GM18511 (cell line): Measurements from ENCODE around the gene INHA.

Source experiments
- ATAC-seq: cut with Tn5 transposase; IDR thresholded peaks from one replicate; pipeline ENCODE4 v1.9.1; 2021; ENCODE audit warnings: mild to moderate bottlenecking, moderate library complexity; ENCODE audit not compliant: unreplicated experiment

Gene INHA, protein sequence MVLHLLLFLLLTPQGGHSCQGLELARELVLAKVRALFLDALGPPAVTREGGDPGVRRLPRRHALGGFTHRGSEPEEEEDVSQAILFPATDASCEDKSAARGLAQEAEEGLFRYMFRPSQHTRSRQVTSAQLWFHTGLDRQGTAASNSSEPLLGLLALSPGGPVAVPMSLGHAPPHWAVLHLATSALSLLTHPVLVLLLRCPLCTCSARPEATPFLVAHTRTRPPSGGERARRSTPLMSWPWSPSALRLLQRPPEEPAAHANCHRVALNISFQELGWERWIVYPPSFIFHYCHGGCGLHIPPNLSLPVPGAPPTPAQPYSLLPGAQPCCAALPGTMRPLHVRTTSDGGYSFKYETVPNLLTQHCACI

DNA sequence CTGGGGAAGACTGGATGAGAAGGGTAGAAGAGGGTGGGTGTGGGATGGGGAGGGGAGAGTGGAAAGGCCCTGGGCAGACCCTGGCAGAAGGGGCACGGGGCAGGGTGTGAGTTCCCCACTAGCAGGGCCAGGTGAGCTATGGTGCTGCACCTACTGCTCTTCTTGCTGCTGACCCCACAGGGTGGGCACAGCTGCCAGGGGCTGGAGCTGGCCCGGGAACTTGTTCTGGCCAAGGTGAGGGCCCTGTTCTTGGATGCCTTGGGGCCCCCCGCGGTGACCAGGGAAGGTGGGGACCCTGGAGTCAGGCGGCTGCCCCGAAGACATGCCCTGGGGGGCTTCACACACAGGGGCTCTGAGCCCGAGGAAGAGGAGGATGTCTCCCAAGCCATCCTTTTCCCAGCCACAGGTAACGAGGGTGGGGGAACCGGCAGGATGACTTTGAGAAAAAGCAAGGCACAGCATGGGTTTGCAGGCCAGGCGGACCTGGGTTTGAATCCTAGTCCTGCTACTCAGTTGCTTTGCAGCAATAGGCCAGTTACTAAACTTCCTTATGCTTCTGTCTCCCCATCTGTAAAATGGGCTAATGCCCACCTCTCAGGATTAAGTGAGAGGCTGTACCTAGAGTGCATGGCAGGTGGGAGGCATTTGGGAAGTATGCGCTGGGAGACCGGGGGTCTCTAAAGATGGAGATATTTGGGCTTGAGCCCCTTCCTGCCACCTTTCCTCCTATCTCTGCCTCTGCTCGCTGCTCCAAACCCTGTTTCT is at the start of gene INHA:
TSS of gene INHA (plus strand) at position 74 of the 765 bp plus-strand sequence. CDS start at position 139, 65 bp downstream.
- ATAC-seq = no peak

DNA sequence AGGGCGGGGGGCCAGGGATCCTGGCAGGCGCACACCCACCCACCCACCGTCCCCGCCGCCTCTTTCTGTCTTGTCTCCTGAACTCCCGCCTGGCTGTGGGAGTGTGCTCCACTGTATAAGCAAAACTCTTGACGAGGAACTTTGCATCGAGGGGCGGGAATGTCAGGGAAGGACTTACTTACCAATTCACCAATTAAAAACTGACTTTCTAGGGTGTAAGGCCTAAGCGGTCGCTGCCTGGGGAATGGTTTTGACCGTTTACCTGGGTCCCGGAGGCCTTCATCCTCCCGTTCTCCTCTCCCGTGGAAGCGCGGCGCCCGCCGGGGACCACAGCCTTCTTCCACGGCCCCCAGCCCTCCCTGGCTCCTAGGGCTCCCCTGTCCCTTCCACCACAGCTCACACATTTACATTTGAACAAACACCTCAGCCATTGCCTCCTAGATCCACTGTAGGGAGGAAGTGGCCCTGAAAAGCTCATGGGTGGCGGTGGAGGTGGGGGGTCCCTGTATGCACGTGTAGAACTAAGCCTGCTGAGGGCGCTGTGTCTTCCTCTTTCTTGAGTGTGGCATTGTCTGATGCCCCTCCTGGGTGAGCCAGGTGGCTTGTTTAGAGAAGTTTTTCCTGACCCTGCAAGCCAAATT is 49.0 kb upstream of the INHA start:
- no peak for ATAC-seq

DNA sequence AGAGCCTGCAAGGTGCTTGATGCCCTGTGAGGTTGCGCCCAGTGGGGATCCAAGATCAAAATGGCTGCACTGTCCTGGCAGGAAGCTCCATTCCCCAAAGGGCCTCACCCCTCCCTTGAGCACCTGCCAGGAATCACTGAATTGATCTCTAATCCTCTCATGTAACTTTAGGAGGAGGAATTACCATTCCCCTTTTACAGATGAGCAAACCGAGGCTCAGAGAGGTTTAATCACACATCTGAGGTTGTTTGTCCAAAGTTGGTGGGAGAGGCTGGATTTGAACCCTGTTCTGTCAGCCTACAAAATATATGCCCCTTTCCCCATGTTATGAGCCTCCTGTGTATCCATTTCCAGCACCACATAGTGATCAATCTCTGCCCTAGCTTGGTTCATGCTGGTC is 47.3 kb upstream of the INHA start:
- no peak for ATAC-seq

DNA sequence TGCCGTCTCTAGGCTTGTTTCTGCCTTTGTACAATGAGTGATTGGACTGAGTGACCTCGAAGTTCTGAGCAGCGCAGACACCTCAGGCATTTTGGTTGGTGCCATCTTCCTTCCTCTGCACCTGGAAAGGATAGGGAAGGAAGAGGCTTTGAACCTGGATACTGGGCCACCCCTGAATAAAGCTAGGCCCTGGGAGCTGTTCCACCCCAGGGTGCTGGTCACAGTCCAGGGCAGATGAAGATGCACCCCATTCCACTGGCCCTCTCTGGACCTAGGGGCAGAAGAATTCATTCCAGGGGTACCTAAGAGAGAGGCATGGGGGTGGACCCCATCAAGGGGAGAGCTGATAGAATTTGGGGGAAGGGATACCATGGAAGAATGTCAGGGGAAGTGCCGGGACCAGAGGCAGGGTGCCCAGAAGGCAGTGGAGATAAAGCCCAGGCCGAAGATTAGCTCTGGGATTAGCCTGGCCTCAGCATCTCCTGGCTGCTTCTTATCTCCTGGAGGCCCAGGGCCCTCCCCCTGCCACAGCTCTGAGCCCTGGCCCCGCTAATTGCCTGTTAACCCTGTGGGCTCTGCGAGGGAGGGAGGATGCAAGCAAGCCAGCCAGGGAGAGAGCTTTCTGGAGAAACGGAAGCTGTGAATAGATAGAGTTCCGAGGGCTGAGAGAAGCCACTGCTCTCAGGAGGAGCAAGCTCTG is 46.4 kb upstream of the INHA start:
- no peak for ATAC-seq

DNA sequence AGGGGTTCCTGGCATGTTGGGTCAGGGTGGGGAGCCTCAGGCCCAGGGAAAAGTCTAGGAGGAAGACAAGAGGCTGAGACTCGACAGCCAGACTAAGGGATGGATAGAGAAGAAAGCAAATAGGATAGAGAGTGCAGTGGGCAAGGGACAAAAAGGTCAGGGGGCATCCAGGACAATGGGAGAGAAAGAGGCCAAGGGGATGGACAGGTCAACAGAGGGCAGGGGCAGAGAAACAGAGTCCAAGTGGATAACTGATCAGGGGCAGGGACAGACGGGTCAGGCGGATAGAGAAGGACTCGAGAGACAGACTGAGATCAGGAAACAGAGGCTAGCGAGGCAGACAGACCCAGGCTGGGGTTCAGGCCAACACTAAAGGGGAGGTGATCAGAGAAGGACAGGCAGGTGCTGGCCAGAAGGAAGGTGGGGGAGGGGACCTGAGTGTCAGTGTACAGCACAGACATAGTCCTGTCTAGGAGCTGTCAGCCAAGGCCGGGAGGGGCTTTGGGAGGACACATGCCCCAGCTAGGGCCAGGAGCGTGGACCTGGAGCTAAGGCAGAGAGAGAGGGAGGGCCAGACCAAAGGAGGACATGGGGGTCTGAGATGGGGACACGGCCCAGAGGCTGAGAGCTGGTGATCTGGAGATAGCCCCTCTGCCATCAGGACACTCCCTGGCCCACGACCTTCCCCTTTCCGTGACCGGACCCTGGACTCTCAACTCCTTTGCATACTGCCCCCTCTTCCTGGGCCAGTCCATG is 45.6 kb upstream of the INHA start:
- ATAC-seq = no peak

DNA sequence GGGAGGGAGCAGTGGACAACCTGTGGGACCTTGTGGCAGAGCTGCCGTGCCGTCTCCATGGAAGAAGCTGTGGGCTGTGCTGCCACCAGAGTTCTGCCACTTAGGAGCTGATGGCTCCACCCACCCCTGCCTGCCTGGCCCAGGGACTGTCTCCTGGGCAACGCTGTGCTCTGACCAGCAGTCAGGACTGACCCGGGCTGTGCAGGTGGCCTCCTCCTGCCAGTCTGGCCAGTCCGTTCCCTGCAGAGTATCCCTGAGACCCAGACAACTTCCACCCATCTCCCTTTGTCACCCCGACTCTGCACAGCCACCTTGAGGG is 45.1 kb upstream of the INHA start:
- ATAC-seq = no peak

DNA sequence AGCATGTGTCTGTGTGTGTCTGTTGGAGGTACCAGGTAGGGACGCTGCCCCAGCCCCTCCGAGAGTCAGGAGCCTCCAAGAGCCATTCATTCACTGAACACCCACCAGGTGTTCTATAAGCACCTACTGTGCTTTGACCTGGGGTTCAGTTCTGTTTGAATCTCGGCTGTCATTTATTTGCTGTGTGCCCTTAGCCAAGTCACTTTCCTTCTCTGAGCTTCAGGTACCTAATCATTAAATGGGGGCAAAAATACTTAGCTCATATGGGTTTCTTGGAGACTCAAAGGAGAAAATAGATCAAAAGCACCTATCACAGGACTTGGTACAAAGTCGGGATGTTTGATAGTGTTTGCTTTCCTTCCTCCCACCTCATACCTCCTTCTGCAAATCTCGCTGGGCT is 44.6 kb upstream of the INHA start:
- no peak for ATAC-seq

DNA sequence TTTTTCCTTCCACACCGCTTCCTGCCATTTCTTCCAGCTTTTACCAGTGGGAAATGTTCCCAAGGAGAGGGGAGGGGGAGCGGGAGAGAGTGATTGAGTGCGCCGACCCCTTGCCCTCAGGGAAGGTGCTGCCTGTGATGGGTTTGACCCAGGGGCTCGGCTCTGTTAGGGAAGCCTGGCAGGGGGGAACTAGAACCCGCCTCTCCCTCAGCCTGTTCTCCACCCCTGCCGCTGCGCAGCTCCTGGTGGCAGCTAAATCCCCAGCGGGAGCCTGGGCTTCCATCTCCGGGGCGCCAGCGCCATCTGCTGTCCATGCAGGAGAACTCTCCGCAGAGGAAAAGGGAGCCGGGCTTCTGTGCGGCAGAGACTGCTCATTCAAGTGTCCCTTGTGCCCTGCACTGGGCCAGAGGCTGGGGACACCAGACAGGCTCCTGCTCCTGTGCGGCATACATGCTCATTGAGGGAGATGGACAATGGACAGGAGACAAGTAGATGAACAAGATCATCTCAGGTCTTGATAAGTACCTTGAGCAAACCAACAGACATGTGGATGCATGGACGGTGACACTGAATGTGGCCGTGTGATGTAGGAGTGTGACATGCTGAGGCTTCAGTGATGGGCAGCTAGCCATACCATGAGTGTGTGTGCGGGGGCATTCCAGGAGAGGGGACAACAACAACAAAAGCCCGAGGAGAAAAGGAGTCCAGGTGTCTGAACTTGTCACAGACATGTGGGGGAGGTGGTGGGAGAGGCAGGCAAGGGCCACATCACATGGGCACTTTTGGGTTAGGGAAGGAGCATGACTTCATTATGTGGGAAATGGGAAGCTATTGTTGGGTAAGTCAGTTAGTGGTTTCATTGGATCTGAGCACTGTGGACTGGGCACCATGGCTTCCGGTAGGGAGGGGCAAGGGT is 41.8 kb upstream of the INHA start:
- ATAC-seq = peak; percentile 89

DNA sequence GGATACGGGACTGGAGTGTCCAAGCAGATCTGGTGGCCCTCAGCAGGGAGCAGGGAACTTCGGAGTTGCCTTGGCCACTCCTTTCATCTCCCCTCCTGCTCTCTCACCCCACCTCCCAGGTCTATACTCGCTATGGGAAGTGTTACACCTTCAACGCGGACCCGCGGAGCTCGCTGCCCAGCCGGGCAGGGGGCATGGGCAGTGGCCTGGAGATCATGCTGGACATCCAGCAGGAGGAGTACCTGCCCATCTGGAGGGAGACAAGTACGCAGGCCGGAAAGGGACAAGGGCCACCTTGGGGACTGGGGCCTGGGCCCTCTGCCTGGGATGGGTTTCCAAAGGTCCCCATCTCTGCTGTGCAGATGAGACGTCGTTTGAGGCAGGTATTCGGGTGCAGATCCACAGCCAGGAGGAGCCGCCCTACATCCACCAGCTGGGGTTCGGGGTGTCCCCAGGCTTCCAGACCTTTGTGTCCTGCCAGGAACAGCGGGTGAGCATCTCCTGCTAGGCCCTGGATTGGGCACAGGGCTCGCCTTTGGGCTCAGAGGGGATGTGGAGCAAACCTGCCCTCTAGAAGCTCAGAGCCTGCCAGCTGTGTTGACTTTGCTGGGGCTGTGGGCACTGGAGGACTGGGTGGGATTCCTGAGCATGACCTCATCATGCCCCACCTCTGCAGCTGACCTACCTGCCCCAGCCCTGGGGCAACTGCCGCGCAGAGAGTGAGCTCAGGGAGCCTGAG is 40.3 kb upstream of the INHA start:
- no peak for ATAC-seq

DNA sequence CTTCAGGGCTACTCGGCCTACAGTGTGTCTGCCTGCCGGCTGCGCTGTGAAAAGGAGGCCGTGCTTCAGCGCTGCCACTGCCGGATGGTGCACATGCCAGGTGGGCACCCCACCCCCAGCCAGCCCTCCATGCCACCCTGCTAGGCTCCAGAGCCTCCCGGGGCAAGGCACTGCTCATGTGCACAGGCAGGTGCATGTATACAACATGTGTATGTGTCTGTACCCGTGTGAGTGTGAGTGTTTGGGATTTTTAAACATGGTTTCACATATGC is 39.8 kb upstream of the INHA start:
- ATAC-seq = no peak

DNA sequence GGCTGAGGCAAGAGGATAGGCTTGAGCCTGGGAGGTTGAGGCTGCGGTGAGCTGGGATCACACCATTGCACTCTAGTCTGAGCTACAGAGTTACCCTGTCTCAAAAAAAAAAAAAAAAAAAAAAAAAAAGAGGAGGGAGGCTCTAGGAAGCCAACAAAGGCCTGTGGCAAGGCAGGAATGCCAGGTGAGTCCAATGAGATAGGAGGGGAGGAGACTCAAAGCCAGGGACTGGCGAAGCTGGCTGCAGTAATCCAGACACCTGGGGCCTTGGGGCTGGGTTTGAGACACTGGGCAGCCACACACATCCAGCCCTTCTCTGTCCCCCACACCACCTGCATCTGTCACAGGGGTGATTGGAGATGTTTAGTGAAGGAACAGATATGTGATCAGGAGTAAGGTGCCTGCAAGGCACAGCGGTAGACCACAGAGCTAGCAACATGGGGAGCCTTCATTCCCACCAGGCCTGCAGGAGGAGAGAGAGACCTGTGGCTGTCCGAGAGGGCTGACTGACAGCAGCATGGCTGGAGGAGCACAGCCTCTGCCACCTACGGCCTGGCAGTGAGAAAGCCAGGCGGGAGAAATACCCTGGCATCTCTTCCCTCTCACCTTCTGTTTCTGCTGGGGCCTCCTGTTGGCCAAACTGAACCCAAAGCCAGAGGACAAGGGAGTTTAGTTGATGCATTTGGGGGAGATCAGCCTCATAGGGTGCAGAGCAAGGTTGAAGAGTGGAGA is 38.0 kb upstream of the INHA start:
- ATAC-seq = no peak

DNA sequence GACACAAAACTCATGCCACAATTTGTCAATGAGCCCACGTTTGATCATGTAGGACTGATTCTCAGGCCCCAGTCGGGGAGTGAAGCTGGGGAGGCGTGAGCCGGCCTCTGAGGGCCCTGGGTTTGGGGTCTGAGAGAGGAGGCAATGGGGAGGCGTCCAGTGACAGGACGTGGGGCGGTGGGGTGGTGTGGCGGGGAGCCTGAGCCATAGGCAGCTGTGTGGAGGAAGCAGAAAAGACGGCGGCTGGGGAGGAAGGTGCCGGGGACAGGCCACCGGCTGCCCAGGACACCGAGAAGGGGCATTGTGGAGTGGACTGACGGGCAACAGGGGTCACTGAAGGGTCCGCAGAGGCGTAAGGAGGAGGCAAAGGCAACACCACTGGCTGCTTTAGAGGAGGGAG is 35.7 kb upstream of the INHA start:
- no peak for ATAC-seq

DNA sequence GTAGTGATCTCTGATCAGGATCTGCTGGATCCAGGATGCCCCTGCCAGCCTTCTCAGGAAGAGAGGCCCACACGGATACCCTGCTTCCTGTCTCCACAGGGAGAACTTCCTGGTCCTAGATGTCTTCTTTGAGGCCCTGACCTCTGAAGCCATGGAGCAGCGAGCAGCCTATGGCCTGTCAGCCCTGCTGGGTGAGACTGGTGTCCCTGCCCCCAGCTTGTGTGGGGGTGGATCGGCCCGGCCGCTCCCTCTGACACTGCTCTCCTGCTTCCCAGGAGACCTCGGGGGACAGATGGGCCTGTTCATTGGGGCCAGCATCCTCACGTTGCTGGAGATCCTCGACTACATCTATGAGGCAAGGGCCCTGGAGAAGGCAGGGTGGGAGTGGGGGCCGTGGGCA is 35.1 kb upstream of the INHA start:
- no peak for ATAC-seq

DNA sequence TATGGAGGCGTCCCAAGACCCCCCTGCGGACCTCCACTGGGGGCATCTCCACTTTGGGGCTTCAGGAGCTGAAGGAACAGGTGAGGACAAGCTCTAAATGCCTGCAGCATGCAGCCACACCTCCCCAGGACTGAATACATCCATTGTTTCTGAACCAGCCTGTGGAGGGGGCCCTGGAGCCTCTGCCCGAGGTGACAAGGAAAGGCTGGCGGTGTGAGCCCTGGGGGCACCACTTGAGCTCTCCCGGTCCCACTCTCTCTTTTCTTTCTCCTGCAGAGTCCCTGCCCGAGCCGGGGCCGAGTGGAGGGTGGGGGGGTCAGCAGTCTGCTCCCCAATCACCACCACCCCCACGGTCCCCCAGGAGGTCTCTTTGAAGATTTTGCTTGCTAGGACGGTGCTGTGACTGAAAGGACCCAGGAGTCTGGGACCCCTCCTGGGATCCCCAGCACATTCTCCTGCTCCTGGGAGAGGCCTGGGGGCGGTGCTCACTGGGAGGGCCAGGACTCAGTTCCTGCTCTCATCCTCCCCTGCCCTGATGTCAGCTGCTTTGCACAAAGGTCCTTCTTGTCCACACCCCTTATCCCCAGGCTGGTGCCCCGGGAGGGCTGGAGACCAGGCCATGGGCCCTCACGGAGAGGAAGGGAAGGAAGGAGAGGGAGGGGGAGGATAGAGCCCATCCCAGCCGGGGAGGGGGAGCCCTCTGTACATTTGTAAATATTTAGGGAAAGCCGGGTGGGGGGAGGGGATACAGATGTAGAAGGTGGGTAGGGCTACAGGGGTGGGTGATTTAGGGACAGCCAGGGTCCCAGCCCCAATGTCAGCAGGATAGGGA is 34.2 kb upstream of the INHA start:
- no peak for ATAC-seq

DNA sequence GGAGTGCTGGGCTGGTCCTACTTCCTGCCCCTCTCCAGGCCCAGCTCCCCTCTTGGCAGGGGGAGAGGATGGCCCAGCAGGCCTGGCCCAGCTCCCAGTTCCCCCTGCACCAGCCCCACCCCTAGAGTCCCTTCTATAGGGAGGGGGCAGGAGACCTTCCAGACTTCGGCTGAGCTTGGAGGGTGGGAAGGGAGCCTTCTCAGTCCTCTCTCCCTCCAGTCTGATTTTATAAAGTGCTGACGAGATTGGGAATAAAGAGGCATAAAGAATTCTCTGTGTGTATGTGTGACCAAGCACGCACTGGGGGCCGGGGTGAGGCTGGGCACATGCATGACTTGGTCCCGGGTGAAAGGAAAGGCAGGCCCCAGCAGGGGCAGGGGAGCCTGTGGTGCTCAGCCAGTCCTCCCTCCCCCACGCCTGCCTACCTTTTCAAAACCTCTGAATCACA is 33.6 kb upstream of the INHA start:
- no peak for ATAC-seq

DNA sequence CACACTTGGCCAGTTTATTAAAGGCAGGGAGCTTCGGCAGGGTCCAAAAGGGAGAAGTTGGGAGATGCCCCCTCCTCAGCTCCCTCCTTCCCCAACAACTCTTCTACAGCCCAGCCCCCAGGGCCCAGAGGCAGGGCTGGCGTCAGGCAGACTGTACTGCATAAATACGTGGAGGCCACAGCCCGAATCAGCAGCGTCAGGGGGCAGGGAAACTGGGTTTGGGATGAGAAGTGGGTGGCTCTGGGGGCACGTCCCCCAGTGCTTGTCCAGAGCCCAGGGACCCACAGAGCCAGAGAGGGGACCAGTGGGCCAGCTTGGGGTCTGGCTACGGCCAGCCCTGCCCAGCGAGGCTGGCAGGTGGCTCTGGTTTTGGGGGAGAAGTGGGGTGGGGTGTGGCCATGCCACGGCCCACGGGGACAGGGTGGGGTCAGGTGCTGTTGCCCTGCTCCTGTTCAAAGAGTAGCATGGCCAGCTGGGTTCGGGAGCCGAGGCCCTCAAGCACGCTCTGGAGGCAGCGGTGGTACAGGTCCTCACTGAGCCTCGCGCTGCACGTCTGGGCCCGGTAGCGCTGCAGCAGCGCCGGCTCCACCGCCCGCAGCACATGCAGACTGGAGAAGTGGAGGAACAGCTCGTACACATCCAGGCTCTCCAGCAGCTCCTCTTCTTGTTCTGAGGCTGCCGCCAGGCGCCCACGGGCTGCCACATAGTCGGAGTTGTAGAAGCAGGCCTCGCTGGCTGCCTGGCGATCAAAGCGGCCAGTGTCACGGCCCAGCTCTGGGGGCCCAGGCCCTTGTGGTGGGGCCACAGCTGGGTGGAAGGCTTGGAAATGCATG is 32.9 kb upstream of the INHA start:
- no peak for ATAC-seq
